Subcutaneous adipose tissue (tissue), 4 donors: ENCODE measurements around the gene EEF1E1. TPM values are rescaled to one million over a fixed set of nuclear protein-coding genes. Genes with fewer than 3 reads are reported as not detected.

ENCODE experiments used
- total RNA-seq, 4 donors: library from RNA; depleted of rRNA; stranded (reverse); fragments of >200 nt; gene quantifications; one replicate each; pipeline ENCODE4 v1.1.0, GENCODE V29; 2016
- TF ChIP-seq, protein P1 (sequence below): fragments of 450-650 bp; IDR thresholded peaks from one replicate; pipeline ENCODE4 v1.5.1; 2016; ENCODE audit warnings: low read depth, mild to moderate bottlenecking, control low read depth, antibody characterized with exemption, moderate library complexity

The EEF1E1 gene
- total RNA-seq, 4 donors from 2014 or later = 14.3 to 28.0 (median 20.1) TPM

DNA sequence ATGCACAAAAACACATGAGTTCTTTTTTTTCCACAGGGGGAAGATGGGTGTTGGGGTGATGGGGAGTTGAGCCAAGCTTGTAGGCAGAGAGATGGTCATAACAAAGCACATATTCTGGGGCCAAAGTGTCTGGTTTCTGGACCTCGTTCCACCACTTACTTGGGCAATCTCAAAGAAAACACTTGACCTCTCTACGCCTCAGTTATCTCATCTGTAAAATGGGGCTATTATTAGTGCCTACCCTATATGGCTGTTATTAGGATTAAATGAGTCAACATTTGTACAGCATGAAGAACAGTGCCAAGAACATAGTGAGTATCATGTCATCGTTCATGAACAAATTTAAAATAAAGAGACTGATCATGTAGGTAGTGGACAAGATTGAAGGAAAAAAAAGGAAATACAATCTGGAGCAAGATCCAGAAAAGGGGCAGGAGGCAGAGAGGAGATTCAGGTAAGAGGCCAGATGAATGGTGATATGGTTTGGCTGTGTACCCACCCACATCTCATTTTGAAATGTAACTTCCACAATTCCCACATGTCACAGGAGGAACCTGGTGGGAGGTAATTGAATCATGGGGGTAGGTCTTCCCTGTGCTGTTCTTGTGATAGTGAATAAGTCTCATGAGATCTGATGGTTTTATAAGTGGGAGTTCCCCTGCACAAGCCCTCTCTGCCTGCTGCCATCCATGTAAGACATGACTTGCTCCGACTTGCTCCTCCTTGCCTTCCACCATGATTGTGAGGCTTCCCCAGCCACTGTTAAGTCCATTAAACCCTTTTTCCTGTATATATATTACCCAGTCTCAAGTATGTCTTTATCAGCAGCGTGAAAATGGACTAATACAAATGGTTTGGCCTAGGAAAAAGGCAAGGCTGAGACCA is 14.2 kb downstream of the EEF1E1 start:
- TF ChIP-seq, protein P1, sequence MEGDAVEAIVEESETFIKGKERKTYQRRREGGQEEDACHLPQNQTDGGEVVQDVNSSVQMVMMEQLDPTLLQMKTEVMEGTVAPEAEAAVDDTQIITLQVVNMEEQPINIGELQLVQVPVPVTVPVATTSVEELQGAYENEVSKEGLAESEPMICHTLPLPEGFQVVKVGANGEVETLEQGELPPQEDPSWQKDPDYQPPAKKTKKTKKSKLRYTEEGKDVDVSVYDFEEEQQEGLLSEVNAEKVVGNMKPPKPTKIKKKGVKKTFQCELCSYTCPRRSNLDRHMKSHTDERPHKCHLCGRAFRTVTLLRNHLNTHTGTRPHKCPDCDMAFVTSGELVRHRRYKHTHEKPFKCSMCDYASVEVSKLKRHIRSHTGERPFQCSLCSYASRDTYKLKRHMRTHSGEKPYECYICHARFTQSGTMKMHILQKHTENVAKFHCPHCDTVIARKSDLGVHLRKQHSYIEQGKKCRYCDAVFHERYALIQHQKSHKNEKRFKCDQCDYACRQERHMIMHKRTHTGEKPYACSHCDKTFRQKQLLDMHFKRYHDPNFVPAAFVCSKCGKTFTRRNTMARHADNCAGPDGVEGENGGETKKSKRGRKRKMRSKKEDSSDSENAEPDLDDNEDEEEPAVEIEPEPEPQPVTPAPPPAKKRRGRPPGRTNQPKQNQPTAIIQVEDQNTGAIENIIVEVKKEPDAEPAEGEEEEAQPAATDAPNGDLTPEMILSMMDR = no peak

GRCh38 chr6:8086755-8087306 is 15.5 kb downstream of the EEF1E1 start:
- TF ChIP-seq, protein P1 = no peak

DNA sequence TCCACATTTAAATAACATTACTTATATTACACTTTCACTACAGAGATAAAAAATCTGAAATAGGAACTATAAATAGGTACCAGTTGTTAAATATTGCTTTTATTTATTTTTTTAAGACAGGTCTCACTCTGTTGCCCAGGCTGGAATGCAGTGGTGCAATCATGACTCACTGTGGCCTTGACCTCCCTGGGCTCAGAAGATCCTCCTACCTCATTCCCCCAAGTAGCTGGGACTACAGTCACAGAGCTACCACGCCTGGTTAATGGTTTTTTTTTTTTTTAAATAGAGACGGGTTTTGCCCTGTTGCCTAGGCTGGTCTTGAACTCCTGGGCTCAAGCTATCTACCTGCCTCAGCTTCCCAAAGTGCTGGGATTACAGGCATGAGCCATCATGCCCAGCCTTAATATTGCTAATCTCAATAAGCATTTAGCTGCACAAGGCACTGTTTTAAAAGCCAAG is 17.3 kb downstream of the EEF1E1 start:
- TF ChIP-seq, protein P1 = no peak

DNA sequence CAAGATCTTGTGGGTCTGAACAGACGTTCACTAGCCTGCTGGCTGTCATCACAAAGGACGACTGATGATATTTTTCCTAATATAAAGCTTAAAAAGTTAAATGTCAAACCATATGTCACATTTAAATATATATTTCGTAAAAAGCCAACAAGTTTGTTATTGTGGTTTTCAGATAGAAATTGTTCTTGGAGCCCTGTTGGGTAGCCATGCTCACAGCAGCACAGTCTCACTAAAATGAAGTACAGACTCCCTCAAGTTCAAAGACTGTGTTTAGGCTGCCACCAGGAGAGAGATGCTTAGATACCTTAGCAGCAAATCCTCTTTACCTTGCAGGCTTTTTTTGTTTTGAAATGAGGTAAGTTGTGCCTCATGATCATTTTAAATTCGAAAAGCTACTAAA is 17.8 kb downstream of the EEF1E1 start:
- TF ChIP-seq, protein P1 = no peak

GRCh38 chr6:8082954-8083858 is 19.1 kb downstream of the EEF1E1 start:
- TF ChIP-seq, protein P1 = no peak

DNA sequence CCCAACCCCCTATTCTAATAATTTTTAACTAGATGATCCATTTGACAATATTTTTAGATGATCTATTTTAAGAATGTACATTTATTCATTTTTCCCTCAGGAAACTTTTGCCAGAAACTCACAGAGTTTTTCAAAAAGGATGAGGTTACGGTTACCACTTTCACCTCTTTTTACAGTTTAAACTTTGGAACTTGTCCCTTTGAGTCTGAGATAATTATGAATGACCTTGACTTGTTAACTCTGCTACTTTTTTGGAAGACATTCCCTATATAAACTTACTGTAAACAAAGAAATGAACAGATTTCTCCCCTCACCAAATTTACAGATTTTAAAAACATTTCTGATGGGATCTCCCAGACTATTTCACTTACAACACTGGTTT is 19.8 kb downstream of the EEF1E1 start:
- TF ChIP-seq, protein P1 = no peak
